GM21737 (cell line): ENCODE results near the gene CHIC1.

Source experiments
- ATAC-seq: cut with Tn5 transposase; IDR thresholded peaks from one replicate; pipeline ENCODE4 v1.9.1; 2021; ENCODE audit warnings: mild to moderate bottlenecking, moderate library complexity; ENCODE audit not compliant: unreplicated experiment

The CHIC1 gene

GRCh38 chrX:73728602-73729001 is 165.6 kb downstream of the CHIC1 start:
- no peak for ATAC-seq
